Stimulated activated CD8-positive, alpha-beta memory T cell treated with anti-CD3 and anti-CD28 coated beads, Interleukin-2, amount 100 ng/mL, for 48 hours (primary cell): ENCODE data around the gene MID2.
"Not testable (repeated sequence)": the region's sequence is repeated elsewhere in the genome, so short reads cannot be mapped to it uniquely, and the experiment has no call there.

Experiments used
- DNase-seq, 2 donors: peaks; one replicate each; pipeline ENCODE4 v3.0.0-alpha.2; 2020; ENCODE audit warnings: low read depth in 2 of 2

MID2 gene

GRCh38 chrX:107840971-107841370 lies 15.3 kb downstream of the MID2 start:
- no peak for DNase-seq

- DNase-seq = no peak
Measured at GRCh38 chrX:107842715-107843400, 17.2 kb downstream of the MID2 start.

- no peak for DNase-seq
Measured at GRCh38 chrX:107845625-107846024, 20.0 kb downstream of the MID2 start.

- no peak for DNase-seq
Measured at GRCh38 chrX:107848591-107848990, 22.9 kb downstream of the MID2 start.

GRCh38 chrX:107849747-107850421 lies 24.2 kb downstream of the MID2 start:
- no peak for DNase-seq

- DNase-seq = no peak
Measured at GRCh38 chrX:107850422-107850765, 24.7 kb downstream of the MID2 start.

GRCh38 chrX:107851215-107851614 lies 25.5 kb downstream of the MID2 start:
- DNase-seq = no peak

GRCh38 chrX:107851665-107852064 lies 26.0 kb downstream of the MID2 start:
- DNase-seq = not testable (repeated sequence)

- DNase-seq = no peak
Measured at GRCh38 chrX:107856289-107856688, 30.6 kb downstream of the MID2 start.

GRCh38 chrX:107857041-107857440 lies 31.4 kb downstream of the MID2 start:
- DNase-seq = not testable (repeated sequence)

GRCh38 chrX:107857837-107858236 lies 32.2 kb downstream of the MID2 start:
- DNase-seq = no peak

- no peak for DNase-seq
Measured at GRCh38 chrX:107861056-107861455, 35.4 kb downstream of the MID2 start.

GRCh38 chrX:107871136-107871535 lies 45.5 kb downstream of the MID2 start:
- no peak for DNase-seq

GRCh38 chrX:107878106-107878505 lies 52.4 kb downstream of the MID2 start:
- no peak for DNase-seq

- no peak for DNase-seq
Measured at GRCh38 chrX:107880054-107880610, 54.5 kb downstream of the MID2 start.

GRCh38 chrX:107894038-107894437 lies 68.4 kb downstream of the MID2 start:
- DNase-seq = no peak

GRCh38 chrX:107902721-107903120 lies 77.1 kb downstream of the MID2 start:
- DNase-seq = no peak

GRCh38 chrX:107905366-107905765 lies 79.7 kb downstream of the MID2 start:
- DNase-seq = no peak

GRCh38 chrX:107924136-107924746 lies 98.6 kb downstream of the MID2 start:
- DNase-seq = no peak

- no peak for DNase-seq
Measured at GRCh38 chrX:107934262-107934661, 108.6 kb downstream of the MID2 start.

- no peak for DNase-seq
Measured at GRCh38 chrX:107935200-107935599, 109.5 kb downstream of the MID2 start.

GRCh38 chrX:107935664-107936433 lies 110.2 kb downstream of the MID2 start:
- DNase-seq = no peak
